Osteoblast (primary cell): ENCODE data around the gene AFF3. TPM values are rescaled to one million over a fixed set of nuclear protein-coding genes. Genes with fewer than 3 reads are reported as not detected.

Experiments used
- DNase-seq: peaks from one replicate; pipeline ENCODE4 v3.0.0; 2011; ENCODE audit warnings: low spot score, mixed read lengths; ENCODE audit not compliant: insufficient read length; ENCODE audit errors: missing footprints
- H2AFZ ChIP-seq: 2 replicates; pipeline ENCODE4 v1.6.0; 2011; ENCODE audit warnings: mild to moderate bottlenecking, low read length
- H3K27ac ChIP-seq: 2 replicates; pipeline ENCODE4 v1.5.1; 2011; ENCODE audit warnings: mild to moderate bottlenecking, low read depth, low read length, moderate library complexity
- H3K27me3 ChIP-seq: 2 replicates; pipeline ENCODE4 v1.6.0; 2012; ENCODE audit warnings: mild to moderate bottlenecking, control low read depth, inconsistent platforms, low read length, moderate library complexity; ENCODE audit not compliant: insufficient read depth
- H3K36me3 ChIP-seq: 2 replicates; pipeline ENCODE4 v1.5.1; 2011; ENCODE audit warnings: mild to moderate bottlenecking, low read length, control low read depth, moderate library complexity; ENCODE audit not compliant: insufficient read depth
- H3K4me1 ChIP-seq: 2 replicates; pipeline ENCODE4 v1.5.1; 2011; ENCODE audit warnings: mild to moderate bottlenecking, low read length, control low read depth, moderate library complexity; ENCODE audit not compliant: insufficient read depth
- H3K4me2 ChIP-seq: 2 replicates; pipeline ENCODE4 v1.6.0; 2011; ENCODE audit warnings: mild to moderate bottlenecking, low read length; ENCODE audit not compliant: insufficient read depth
- H3K4me3 ChIP-seq: fragments of 200-600 bp; sonication (generic); 3 replicates; pipeline ENCODE4 v1.5.1; 2012; ENCODE audit warnings: mild to moderate bottlenecking, low read length, inconsistent platforms; ENCODE audit not compliant: insufficient read depth
- H3K79me2 ChIP-seq: 2 replicates; pipeline ENCODE4 v1.6.0; 2012; ENCODE audit warnings: mild to moderate bottlenecking, low read length, control low read depth, inconsistent platforms; ENCODE audit not compliant: insufficient read depth
- H3K9me3 ChIP-seq: 2 replicates; pipeline ENCODE4 v1.5.1; 2011; ENCODE audit warnings: low read depth, low read length, control low read depth
- H4K20me1 ChIP-seq: 2 replicates; pipeline ENCODE4 v1.6.0; 2012; ENCODE audit warnings: mild to moderate bottlenecking, low read length, control low read depth; ENCODE audit not compliant: insufficient read depth
- total RNA-seq: library from RNA; depleted of rRNA; stranded (reverse); fragments of >200 nt; gene quantifications from 2 replicates; pipeline ENCODE4 v1.2.3, GENCODE V29; 2012
- TF ChIP-seq, protein P1 (sequence below): IDR thresholded peaks from 2 replicates; pipeline ENCODE4 v1.5.1; 2011; ENCODE audit warnings: mild to moderate bottlenecking, low read depth, low read length, moderate library complexity; ENCODE audit errors: extremely low read depth

AFF3 gene
- total RNA-seq, 1 donor: 4.3 TPM

DNA sequence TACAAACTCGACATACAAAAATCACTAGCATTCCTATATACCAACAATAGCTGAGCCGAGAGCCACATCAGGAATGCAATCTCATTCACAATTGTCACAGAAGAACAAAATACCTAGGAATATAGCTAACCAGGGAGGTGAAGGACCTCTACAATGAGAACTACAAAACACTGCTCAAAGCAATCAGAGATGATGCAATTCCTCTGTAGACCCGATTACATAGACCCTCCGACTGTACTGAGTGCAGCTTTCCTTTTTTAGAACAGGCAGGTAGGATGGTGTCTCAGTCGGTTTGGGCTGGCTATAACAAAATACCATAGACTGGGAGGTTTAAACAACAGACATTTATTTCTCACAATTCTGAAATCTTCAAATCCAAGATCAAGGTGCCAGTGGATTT, 513.1 kb downstream of the AFF3 start:
- peaks cover 4% of the 10 kb centered on the region for H3K27me3 ChIP-seq
- no peak overlapping the region for H3K27ac ChIP-seq
- H3K36me3 ChIP-seq: no peaks in the 10 kb centered on the region
- H3K4me1 ChIP-seq: no peaks in the 10 kb centered on the region
- H3K79me2 ChIP-seq: no peaks in the 10 kb centered on the region
- no peaks in the 10 kb centered on the region for H4K20me1 ChIP-seq
- no peak overlapping the region for H2AFZ ChIP-seq
- H3K9me3 ChIP-seq: no peaks in the 10 kb centered on the region
- DNase-seq: no peak
- H3K4me3 ChIP-seq: no peak overlapping the region
- TF ChIP-seq, protein P1, sequence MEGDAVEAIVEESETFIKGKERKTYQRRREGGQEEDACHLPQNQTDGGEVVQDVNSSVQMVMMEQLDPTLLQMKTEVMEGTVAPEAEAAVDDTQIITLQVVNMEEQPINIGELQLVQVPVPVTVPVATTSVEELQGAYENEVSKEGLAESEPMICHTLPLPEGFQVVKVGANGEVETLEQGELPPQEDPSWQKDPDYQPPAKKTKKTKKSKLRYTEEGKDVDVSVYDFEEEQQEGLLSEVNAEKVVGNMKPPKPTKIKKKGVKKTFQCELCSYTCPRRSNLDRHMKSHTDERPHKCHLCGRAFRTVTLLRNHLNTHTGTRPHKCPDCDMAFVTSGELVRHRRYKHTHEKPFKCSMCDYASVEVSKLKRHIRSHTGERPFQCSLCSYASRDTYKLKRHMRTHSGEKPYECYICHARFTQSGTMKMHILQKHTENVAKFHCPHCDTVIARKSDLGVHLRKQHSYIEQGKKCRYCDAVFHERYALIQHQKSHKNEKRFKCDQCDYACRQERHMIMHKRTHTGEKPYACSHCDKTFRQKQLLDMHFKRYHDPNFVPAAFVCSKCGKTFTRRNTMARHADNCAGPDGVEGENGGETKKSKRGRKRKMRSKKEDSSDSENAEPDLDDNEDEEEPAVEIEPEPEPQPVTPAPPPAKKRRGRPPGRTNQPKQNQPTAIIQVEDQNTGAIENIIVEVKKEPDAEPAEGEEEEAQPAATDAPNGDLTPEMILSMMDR: no peak
- H3K4me2 ChIP-seq: no peak overlapping the region

DNA sequence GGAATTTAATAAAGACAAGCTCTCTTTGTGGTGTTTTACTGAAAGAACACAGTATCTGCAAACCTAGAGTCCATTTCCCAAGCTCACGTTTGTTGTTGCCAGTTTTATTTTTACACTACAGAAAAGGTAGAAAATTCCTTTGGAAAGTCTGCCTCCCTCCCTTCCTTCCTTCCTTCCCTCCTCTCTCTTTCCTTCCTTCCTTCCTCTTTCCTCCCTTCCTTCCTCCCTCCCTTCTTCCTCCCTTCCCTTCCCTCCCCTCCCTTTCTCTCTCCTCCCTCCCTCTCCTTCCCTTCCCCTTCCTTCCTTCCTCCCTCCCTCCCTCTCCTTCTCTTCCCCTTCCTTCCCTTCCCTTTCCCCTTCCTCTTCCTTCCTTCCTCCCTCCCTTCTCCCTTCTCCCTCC, 516.2 kb downstream of the AFF3 start:
- no peak overlapping the region for H3K27ac ChIP-seq
- no peaks in the 10 kb centered on the region for H3K9me3 ChIP-seq
- no peak overlapping the region for H3K4me2 ChIP-seq
- H3K36me3 ChIP-seq: no peaks in the 10 kb centered on the region
- DNase-seq: no peak
- H3K4me1 ChIP-seq: no peaks in the 10 kb centered on the region
- H3K4me3 ChIP-seq: no peak overlapping the region
- H3K27me3 ChIP-seq: peaks cover 4% of the 10 kb centered on the region
- no peak overlapping the region for H2AFZ ChIP-seq
- no peaks in the 10 kb centered on the region for H4K20me1 ChIP-seq
- TF ChIP-seq, protein P1: no peak
- H3K79me2 ChIP-seq: no peaks in the 10 kb centered on the region

DNA sequence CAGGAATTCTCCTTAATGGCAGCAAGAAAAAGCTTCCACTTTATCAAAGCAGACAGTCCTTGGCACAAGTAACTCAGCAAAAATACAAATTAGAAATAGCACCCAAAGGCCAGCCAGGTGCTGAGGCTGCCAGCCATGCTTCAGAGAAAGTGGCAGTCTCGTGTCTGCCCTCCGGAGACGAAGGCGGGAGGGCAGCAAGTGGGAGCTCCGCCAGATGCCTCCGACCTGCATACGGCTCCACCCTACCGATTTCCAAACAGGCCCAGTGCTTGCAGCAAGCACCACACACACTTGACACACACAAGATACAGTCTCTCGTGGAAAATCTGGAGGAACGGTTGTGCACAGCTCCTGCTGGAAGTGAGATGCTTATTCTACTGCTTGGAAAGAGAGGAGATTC, 517.7 kb downstream of the AFF3 start:
- no peak overlapping the region for H3K4me3 ChIP-seq
- no peaks in the 10 kb centered on the region for H4K20me1 ChIP-seq
- H3K4me2 ChIP-seq: no peak overlapping the region
- TF ChIP-seq, protein P1: no peak
- H3K27ac ChIP-seq: no peak overlapping the region
- H3K79me2 ChIP-seq: no peaks in the 10 kb centered on the region
- H3K27me3 ChIP-seq: peaks cover 4% of the 10 kb centered on the region
- no peak overlapping the region for H2AFZ ChIP-seq
- H3K4me1 ChIP-seq: no peaks in the 10 kb centered on the region
- no peaks in the 10 kb centered on the region for H3K9me3 ChIP-seq
- H3K36me3 ChIP-seq: no peaks in the 10 kb centered on the region
- no peak for DNase-seq

DNA sequence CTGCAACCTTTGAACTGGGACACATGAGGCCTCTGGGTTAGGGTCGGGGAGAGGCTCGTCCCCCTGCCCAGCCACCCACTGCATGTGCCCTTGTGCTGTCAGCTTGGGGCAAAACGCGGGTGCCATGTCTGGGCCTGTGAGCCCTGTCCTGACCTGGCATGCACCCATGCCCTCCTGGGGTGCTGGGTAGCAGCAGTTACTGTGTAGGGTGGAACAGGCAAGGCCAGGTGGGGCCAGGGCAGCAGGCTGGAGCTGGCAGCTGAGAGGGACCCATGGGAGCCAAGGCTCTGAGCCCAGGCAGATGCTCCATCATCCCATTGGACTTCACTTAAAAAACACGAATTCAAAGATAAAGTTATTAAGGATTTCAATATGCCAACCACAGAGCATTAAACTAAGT, 518.8 kb downstream of the AFF3 start:
- no peaks in the 10 kb centered on the region for H3K4me1 ChIP-seq
- no peaks in the 10 kb centered on the region for H4K20me1 ChIP-seq
- H3K4me3 ChIP-seq: no peak overlapping the region
- no peak overlapping the region for H3K4me2 ChIP-seq
- H3K27me3 ChIP-seq: peaks cover 4% of the 10 kb centered on the region
- no peak for DNase-seq
- no peaks in the 10 kb centered on the region for H3K9me3 ChIP-seq
- TF ChIP-seq, protein P1: no peak
- no peaks in the 10 kb centered on the region for H3K36me3 ChIP-seq
- no peaks in the 10 kb centered on the region for H3K79me2 ChIP-seq
- no peak overlapping the region for H3K27ac ChIP-seq
- no peak overlapping the region for H2AFZ ChIP-seq
